ENCODE measurements around the gene SUMO2.
A peak's percentile ranks its signal among the peaks of the same experiment; 100 is the strongest.
"Not testable (repeated sequence)": the region's sequence is repeated elsewhere in the genome, so short reads cannot be mapped to it uniquely, and the experiment has no call there.

Gene SUMO2

GRCh38 chr17:75138519-75138918 is 44.2 kb downstream of the SUMO2 start:
- DNase-seq: no peak

- not testable (repeated sequence) for DNase-seq
Observed at GRCh38 chr17:75137762-75138161, 45.0 kb downstream of the SUMO2 start.

- DNase-seq: no peak
Observed at GRCh38 chr17:75135946-75136345, 46.8 kb downstream of the SUMO2 start.

- DNase-seq: no peak
Observed at GRCh38 chr17:75135452-75135851, 47.3 kb downstream of the SUMO2 start.

- DNase-seq: not testable (repeated sequence)
Observed at GRCh38 chr17:75133607-75134347, 49.0 kb downstream of the SUMO2 start.

GRCh38 chr17:75133001-75133400 is 49.8 kb downstream of the SUMO2 start:
- DNase-seq: no peak

- DNase-seq: not testable (repeated sequence)
Observed at GRCh38 chr17:75132018-75133000, 50.5 kb downstream of the SUMO2 start.

GRCh38 chr17:75131278-75132017 is 51.3 kb downstream of the SUMO2 start, which contains the start of gene NT5C:
TSS of gene NT5C (minus strand) at chr17:75131742. CDS start at chr17:75131707, 35 bp downstream.
- DNase-seq: peak; percentile 40

GRCh38 chr17:75130632-75131277 is 52.0 kb downstream of the SUMO2 start:
- DNase-seq: peak; percentile 19

GRCh38 chr17:75130059-75130631 is 52.6 kb downstream of the SUMO2 start:
- DNase-seq: no peak

- DNase-seq: no peak
Observed at GRCh38 chr17:75129576-75129975, 53.2 kb downstream of the SUMO2 start.

GRCh38 chr17:75128694-75129505 is 53.9 kb downstream of the SUMO2 start:
- no peak for DNase-seq

- not testable (repeated sequence) for DNase-seq
Observed at GRCh38 chr17:75127936-75128335, 54.8 kb downstream of the SUMO2 start.

GRCh38 chr17:75126954-75127353 is 55.8 kb downstream of the SUMO2 start:
- no peak for DNase-seq

- no peak for DNase-seq
Observed at GRCh38 chr17:75125984-75126383, 56.8 kb downstream of the SUMO2 start.

GRCh38 chr17:75124819-75125162 is 58.0 kb downstream of the SUMO2 start:
- DNase-seq: no peak

GRCh38 chr17:75124041-75124818 is 58.5 kb downstream of the SUMO2 start:
- DNase-seq: peak; percentile 63

- DNase-seq: no peak
Observed at GRCh38 chr17:75118307-75118706, 64.5 kb downstream of the SUMO2 start.

GRCh38 chr17:75116737-75117136 is 66.0 kb downstream of the SUMO2 start:
- no peak for DNase-seq
